GOT3 (cell line): ENCODE data around the gene TRPC3.
"Not testable (repeated sequence)": the region's sequence is repeated elsewhere in the genome, so short reads cannot be mapped to it uniquely, and the experiment has no call there.

ENCODE experiments used
- DNase-seq: peaks from one replicate; lab custom pipeline; 2025; ENCODE audit warnings: mixed read lengths; lab: John Stamatoyannopoulos, UW

Gene TRPC3

GRCh38 chr4:121946644-121947043 is 5.2 kb downstream of the TRPC3 start:
- DNase-seq: no peak

GRCh38 chr4:121943941-121944340 is 7.9 kb downstream of the TRPC3 start:
- DNase-seq: no peak

DNA sequence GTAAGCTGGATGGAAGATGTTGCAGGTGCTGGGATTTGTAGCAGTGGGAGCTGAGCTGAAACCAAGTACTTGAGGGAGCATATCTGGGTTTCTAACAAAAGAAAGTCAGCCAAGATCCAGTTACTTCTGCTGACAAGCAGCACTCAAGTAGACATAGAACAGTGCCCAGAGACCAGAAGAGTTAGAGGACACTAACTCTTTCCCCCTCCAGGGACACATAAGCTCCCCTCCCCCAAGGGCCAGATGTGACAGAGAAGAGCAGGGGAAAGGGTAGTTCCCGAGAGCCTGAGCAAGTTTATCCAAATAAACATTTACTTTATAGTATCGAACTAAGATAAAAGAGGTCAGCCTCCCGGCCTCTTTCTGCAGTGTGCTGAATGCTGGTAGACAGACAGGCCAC is 12.2 kb downstream of the TRPC3 start:
- DNase-seq: no peak

- DNase-seq: no peak
Measured at GRCh38 chr4:121938282-121939092, 13.4 kb downstream of the TRPC3 start.

GRCh38 chr4:121936101-121936500 is 15.8 kb downstream of the TRPC3 start:
- no peak for DNase-seq

DNA sequence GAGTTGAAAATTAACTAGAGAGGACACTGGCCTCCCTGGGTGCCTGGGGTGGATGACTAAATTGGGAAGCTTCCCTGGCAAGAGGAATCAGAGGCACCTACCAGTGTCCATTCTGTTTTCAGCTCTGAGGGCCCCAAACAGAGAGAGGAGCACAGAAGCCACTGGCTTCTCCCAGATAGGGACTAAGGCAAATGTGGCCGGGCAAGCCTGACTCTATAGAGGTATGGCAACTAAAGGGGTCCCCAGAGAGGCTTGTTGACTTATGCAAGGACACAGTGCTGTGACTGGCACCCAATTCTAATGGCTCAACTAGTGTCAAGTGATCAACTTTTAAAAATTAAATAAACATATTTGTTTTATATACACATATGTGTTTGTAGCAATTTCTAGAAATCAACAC is 17.2 kb downstream of the TRPC3 start:
- no peak for DNase-seq

DNA sequence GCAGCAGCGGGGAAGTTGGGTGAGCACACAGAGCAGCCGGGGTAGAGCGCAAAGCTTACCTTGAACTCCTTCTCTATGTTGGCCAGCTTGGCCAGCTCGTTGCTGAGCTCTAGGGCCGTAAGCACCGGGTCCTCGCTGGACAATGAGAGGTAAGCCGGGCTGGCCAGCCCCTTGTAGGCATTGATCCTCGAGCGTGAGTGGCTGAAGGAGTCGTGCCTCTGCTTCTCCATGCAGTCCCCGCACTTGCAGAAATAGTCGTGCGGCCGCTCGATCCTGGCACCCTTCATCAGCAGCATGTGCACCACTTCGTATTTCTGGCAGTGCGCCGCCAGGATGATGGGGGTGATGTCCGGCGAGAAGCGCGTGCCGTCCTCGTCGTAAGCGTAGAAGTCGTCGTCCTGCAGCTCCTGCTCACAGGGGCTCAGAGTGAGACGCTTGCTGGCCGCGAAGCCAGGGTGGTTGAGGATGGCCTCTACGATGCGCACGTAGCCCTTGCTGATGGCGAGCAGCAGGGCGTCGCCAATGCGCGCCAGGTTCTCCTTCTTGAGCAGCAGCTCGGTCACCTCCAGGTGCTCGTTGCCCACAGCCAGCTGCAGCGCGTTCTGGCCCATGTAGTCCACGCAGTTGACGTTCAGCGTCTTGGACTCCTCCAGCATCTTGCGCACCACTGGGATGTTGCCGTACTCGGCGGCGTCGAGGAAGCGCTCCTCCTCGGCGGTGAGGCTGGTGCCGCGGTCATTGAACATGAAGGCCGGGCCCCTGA is 19.5 kb downstream of the TRPC3 start:
- DNase-seq: no peak

DNA sequence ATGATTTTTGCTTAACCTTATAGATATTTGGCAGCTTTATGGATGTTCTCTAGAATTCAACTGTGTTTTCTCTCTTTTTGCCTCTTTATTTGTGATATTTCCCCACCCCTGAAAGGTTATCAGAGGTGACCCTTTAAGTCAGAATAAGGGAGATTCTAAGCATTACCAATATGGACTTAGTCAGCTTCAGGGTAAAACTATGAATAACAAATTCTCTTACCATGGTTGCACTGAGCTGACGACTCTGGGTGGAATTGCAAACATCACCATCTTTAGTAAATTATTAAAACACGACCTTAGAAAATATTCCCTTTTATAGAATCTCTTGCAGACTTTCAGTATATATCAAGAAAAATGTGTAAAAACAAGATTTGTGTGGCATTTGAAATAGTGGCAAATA is 21.6 kb downstream of the TRPC3 start:
- no peak for DNase-seq

DNA sequence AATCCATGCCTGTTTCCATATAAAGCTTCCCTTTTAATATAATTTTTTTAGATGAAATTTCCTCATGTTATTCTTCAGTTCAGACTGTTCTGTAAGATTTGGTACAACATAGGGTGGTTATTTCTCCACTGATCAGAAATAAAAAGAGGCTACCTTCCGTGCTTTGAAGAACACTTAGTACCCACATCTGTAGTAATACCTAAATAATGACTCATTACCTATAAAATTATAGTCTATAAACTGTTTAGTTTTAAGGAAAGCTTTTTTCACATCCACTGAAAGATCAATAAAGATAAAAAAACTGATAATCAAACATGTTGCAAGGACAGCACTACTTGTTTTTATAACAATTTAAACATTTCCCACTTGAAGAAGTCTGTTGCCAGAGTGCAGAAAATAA is 23.9 kb downstream of the TRPC3 start:
- DNase-seq: no peak

DNA sequence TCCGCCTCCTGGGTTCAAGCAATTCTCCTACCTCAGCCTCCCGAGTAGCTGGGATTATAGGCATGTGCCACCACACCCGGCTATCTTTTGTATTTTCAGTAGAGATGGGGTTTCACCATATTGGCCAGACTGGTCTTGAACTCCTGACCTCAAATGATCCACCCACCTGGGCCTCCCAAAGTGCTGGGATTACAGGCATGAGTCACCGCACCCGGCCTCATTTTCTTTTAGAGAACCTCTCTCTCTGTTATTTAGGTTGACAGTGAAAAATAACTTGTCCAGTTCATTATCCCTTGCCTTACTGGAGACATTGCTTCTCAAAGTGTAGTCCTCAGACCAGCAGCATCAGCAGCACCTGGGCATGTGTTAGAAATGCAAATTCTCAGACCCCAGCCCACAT is 25.4 kb downstream of the TRPC3 start:
- DNase-seq: not testable (repeated sequence)

GRCh38 chr4:121923306-121923705 is 28.6 kb downstream of the TRPC3 start:
- DNase-seq: no peak

DNA sequence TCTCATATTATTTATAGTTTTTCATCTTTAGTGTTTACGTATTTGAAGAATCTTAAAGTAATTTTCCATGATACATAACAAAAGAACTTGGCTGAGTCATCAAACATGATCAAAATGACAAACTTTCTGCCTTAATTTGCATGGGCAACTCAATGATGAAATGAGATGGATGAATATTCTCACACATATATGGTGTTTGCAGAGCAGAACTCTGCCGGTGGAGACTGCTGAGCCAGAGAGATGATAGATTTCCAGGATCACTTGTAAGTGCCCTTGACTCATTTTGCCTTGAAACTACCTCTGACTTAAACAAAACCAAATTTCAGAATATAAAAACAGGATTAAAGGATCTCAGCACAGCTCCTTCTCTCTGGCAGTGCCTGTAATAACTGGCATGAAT is 38.2 kb downstream of the TRPC3 start:
- no peak for DNase-seq

DNA sequence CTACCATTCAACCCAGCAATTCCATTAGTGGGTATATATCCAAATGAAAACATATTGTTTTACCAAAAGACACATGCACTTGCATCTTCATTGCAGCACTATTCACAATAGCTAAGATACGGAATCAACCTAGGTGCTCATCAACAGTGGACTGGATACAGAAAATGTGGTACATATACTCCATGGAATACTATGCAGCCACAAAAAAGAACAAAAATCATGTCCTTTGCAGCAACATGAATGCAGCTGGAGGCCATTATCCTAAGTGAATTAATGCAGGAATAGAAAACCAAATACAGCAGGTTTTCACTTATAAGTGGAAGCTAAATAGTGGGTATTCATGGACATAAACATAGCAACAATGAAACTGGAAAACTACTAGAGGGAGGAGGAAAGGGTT is 43.5 kb downstream of the TRPC3 start:
- no peak for DNase-seq

- DNase-seq: no peak
Measured at GRCh38 chr4:121900132-121900983, 51.5 kb downstream of the TRPC3 start.

- DNase-seq: no peak
Measured at GRCh38 chr4:121898150-121898549, 53.7 kb downstream of the TRPC3 start.

- DNase-seq: no peak
Measured at GRCh38 chr4:121888134-121888533, 63.7 kb downstream of the TRPC3 start.

GRCh38 chr4:121885115-121885514 is 66.7 kb downstream of the TRPC3 start:
- no peak for DNase-seq

DNA sequence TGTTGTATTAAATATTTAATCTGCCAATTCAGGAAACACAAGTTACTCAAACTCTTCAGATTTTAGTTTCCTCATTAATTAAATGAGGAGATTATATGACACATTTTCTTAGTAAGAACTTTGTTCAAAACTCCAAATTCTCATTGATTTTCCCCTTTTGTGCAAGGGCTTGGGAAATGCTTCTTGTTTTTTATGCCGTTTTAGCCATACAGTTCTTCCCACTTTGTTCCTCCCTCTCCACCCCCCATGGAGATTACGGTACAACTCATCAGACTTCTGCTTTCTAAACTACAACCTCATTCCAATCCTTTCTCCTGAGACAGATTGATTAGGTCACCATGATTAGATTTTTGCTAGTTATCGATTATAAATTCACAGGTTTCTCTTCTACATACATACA is 70.7 kb downstream of the TRPC3 start:
- no peak for DNase-seq

- no peak for DNase-seq
Measured at GRCh38 chr4:121879135-121879534, 72.7 kb downstream of the TRPC3 start.

GRCh38 chr4:121877041-121877773 is 74.7 kb downstream of the TRPC3 start:
- no peak for DNase-seq

GRCh38 chr4:121876070-121876469 is 75.8 kb downstream of the TRPC3 start:
- DNase-seq: no peak

DNA sequence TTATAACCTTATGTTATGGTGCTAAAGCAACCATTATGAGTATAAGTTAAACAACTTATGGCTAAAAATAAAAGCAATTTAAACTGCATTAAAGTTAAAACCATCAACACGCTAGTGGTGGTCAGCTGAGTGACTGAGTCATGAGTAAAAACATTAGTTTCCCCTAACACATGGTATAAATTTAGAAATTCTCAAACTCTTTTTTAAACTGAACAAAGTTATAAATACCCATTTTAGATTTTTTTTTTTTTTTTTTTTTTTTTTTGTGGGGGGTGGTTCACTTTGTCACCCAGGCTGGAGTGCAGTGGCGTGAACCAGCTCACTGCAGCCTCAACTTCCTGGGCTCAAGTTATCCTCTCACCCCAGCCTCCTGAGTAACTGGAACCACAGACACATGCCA is 76.2 kb downstream of the TRPC3 start:
- DNase-seq: no peak
